Eye (tissue), 1 donor: Measurements from ENCODE around the gene CELSR3.

Experiments
- DNase-seq: peaks from one replicate; pipeline ENCODE4 v3.0.0-alpha.2; 2015

The CELSR3 gene

DNA sequence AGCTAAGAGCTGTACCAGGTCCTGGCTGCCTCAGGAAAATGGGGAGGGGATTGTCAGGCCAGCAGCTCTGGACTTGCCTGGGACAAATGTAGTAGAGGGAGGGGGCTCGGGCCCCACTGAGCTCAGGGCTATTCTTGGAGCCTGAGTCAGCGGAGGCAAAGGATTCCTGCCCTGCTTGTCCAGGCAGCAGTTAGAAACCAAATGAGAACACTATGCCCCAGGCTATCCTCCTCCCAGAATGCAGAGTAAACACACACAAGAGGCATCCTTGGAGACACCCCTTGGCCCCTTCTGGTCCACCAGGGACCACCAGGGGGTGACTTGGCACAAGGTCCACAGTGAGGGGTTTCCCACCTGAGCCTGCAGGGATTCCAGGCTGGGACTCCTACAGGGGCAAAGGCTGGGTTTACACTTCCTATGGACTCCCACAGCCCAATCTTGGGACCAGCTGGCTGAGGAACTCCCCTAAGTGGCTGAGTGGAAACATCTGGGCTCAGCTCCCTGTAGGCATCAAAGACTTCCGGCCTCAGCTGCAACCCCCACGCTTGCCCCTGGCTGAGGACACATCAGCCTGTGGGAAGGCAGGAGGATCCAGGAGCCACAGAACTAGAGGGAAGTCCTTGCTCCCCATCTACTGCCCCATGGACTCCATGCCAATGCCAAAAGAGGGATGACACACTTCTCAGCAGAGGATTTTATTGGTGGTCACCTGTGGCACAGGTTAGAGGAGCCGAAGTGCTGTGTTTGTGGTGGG, 64.2 kb downstream of the CELSR3 start:
- DNase-seq: peak; percentile 67

GRCh38 chr3:48597408-48597800, 65.3 kb downstream of the CELSR3 start:
- no peak for DNase-seq

DNA sequence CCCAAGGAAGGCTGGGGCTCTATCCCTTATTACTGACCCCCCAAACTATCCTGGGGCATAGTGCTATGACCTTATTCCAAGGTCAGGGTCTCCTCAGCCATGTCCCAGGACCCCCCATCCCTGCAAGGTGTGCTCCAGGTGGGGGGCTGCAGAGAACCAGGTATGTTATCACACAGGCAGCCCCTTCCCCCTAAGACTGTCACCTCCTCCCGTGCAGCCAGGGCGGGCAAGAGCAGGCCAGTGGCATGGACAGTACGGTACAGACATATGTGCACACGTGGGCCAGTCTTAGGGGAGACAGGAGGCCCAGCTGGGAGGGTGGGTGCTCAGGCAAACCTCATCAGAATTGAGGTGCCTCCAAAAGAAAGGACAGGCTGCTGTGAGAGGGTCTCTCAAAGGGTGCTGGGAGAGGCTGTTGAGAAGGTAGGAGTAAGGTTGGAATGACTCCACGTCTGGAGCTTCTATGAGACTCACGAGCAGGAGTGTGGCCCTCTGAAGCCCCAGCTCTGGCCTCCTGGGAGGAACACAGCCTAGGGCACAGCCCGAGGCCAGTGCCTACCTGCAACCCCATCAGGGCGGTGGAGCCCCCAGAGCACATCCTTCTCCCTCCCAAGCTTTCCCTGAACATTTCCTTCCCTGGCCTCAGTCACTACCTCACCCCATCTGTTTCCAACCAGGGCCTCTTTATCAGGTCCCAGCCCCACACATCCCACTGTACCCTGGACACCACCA, 65.8 kb downstream of the CELSR3 start:
- no peak for DNase-seq

DNA sequence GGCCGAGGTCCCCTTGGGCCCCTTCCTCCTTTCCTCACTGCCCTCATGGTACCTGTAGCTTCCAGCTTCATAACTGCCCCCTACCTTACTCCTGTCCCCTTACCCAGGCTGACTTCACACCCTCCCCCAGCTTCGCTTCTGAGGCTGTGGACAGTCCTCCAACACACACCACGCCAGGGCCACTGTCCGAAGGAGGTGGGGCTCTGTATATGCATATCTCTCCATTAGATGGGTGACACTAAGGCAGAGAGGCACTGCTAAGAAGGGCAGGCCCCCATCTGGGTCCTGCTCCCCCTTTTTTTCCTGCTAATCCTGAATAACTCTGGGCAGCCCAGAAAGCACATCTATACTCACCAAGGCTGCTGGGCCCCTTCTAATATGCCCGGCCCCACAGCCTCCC, 66.5 kb downstream of the CELSR3 start:
- no peak for DNase-seq

DNA sequence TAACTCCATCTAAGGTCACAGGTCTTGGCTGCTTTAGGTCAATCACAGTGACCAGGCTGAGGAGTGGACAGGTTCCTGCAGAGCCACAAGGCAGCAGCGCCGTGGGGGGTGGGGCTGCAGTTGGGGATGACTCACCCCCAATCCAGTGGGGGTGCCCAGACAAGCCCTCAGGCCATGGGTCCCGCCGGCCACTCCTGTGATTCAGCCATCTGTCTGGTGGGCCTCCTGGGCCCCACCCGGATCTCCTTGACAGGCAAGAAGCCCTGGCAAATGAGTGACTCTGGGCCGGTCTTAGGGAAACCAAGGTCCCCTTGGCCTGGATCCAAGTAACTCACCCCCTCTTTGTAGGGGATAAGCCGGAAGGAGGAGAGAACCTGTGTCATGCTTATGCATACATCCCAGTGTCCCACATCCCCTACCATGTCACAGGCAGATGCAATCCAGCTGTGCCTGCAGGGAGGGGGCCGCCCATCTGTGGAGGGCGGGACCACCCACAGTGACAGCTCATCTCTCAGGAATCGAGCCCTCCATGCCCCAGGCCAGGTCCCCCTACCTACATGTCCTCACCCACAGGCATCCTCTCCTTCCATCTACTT, 67.1 kb downstream of the CELSR3 start:
- peak; percentile 67 for DNase-seq

DNA sequence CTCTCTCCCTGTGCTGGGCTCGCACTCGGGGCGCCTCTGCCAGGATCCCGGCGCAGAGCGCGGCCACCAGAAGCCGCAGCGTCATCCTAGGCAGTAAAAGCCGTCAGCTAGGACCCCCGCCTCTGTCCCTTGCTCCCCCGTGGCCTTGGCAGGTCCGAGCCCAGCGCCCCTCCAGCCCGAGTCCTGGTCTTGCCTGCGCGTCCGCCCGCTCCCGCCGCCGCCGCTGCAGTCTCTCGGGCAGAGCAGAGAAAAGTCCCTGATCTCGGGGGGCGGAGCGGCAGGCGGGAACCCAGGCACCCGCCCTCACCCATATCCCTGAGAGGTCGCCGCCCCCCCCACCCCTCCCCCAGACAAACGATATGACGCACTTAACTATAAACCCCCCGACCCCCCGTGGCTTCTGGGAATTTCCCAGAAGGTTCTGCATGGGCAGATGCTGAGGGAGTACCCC, 67.6 kb downstream of the CELSR3 start, which contains the start of gene COL7A1:
Gene COL7A1 (minus strand): TSS at position 255 of the 451 bp plus-strand sequence. CDS start 170 bp downstream, at position 85.
- DNase-seq: peak; percentile 52

- peak; percentile 43 for DNase-seq
Measured at GRCh38 chr3:48594417-48595049, 68.2 kb downstream of the CELSR3 start.

- no peak for DNase-seq
Measured at GRCh38 chr3:48593337-48593736, 69.3 kb downstream of the CELSR3 start.

DNA sequence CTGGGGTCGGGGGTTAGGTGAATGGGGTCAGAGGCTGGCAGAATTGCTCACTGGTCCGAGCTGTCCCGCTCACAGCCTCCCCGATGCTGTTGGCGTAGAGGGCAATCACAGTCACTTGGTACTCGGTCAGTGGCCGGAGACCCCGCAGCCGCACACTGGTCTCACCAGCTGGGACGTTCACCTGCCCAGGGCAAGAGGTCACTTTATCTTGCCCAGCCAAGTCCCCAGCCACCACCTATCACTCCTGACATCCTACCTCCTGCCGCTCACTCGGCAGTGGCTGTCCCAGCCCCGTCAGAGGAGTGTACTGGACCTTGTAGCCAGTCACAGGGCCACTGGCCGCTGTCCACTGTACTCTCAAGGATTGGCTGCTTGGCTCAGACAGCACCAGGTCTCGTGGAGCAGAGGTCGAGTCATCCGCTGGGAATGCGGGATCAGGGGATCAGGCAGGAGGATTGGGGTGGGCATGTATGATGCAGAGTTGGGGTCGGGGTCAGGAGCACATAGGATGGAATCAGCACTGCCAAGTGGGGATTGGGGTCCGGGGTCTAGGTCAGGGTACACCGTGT, 70.1 kb downstream of the CELSR3 start:
- DNase-seq: no peak

- DNase-seq: no peak
Measured at GRCh38 chr3:48591886-48592518, 70.7 kb downstream of the CELSR3 start.

DNA sequence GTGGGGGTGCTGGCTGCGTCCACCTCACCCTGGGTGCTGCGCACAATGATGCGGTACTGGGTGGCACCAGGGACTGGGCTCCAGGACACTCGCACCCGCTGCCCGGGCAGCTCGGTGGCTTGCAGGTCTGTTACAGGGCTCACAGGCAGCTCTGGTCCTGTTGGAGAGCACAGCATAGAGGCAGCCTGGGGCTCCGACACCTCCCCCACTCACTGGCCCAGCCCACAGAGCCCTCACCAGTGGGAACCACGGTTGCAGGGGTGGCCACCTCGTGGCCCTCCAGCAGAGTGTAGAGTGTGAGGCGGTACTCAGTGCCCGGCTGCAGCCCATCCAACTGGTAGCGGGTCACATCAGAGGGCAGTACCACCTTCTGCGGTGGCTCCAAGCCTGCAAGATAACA, 71.2 kb downstream of the CELSR3 start:
- no peak for DNase-seq

- no peak for DNase-seq
Measured at GRCh38 chr3:48588230-48588629, 74.5 kb downstream of the CELSR3 start.

DNA sequence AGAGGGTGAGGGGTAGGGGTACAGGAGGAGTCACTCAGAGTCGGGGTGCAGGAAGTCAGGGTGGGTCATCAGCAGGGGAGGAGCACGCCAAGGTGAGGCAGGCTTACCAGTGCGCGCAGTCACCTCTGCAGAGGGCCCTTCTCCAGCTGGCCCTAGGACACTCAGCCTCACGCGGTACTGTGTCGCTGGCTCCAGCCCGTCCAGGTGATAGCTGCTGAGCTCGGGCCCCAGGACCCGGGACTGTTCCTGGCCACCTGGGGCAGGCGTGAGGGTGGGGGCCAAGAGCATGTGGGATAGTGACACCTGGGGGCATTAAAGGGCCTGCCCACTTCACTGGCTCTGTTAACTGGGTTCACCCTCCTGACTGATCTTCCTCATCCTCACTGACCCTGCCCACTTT, 75.0 kb downstream of the CELSR3 start:
- no peak for DNase-seq
